Spleen (tissue), 11 donors: Measurements from ENCODE around the gene FEM1B. TPM values are rescaled to one million over a fixed set of nuclear protein-coding genes. Genes with fewer than 3 reads are reported as not detected.

ENCODE experiments used
- DNase-seq: peaks from one replicate; pipeline ENCODE4 v3.0.0-alpha.2; 2020
- H3K27ac ChIP-seq, 8 donors: fragments of 200-600 bp; sonication (generic) in 7 of 8; 1 replicate in 4 of 8; 2 replicates in 4 of 8; pipeline versions ENCODE4 v1.5.0 to v1.8.0; 2016 to 2021; ENCODE audit warnings: inconsistent platforms in 4 of 8, mild to moderate bottlenecking in 4 of 8, moderate library complexity in 1 of 8
- H3K27me3 ChIP-seq, 7 donors: fragments of 200-600 bp; sonication (generic) in 6 of 7; replicated peaks in 1 of 7; 1 replicate in 4 of 7; 2 replicates in 3 of 7; pipeline versions ENCODE4 v1.5.0 to v1.8.0; 2016 to 2021; ENCODE audit warnings: inconsistent platforms in 3 of 7, mild to moderate bottlenecking in 1 of 7
- H3K36me3 ChIP-seq, 6 donors: fragments of 200-600 bp; sonication (generic) in 5 of 6; 1 replicate in 4 of 6; 2 replicates in 2 of 6; pipeline versions ENCODE4 v1.5.0 to v1.8.0; 2016 to 2021; ENCODE audit warnings: inconsistent platforms in 2 of 6
- H3K4me1 ChIP-seq, 6 donors: fragments of 200-600 bp; sonication (generic) in 5 of 6; 1 replicate in 3 of 6; 2 replicates in 3 of 6; pipeline versions ENCODE4 v1.5.0 to v1.8.0; 2016 to 2021; ENCODE audit warnings: inconsistent platforms in 3 of 6
- H3K4me3 ChIP-seq, 8 donors: fragments of 200-600 bp; sonication (generic) in 7 of 8; 1 replicate in 4 of 8; 2 replicates in 4 of 8; pipeline versions ENCODE4 v1.5.0 to v1.8.0; 2016 to 2021; ENCODE audit warnings: inconsistent platforms in 4 of 8, mild to moderate bottlenecking in 4 of 8, moderate library complexity in 2 of 8
- H3K9me3 ChIP-seq, 8 donors: fragments of 200-600 bp; sonication (generic) in 7 of 8; 1 replicate in 4 of 8; 2 replicates in 4 of 8; pipeline versions ENCODE4 v1.5.0 to v1.8.0; 2016 to 2021; ENCODE audit warnings: inconsistent platforms in 4 of 8
- POLR2A ChIP-seq, 3 donors: fragments of 450-650 bp; IDR thresholded peaks; one replicate each; pipeline ENCODE4 v1.5.1; 2017; ENCODE audit warnings: antibody characterized with exemption in 3 of 3, mild to moderate bottlenecking in 1 of 3
- POLR2AphosphoS5 ChIP-seq, 3 donors: sonication (generic); formaldehyde crosslinking; IDR thresholded peaks; one replicate each; pipeline ENCODE4 v1.5.1; 2017; ENCODE audit warnings: antibody characterized with exemption in 3 of 3
- WGBS, 5 donors: extraction: QIAGEN DNeasy Blood & Tissue Kit in 3 of 5; methylation state at CpG; one replicate each; pipeline versions ENCODE4 v1.1.5 to v1.1.7; 2013 to 2018; 5-methylcytosine and 5-hydroxymethylcytosine counted together
- intact Hi-C: fragments of 100-400 bp; cut with DNase I; formaldehyde crosslinking; loops from one replicate; pipeline ENCODE4 v1.15.0; 2023; ENCODE audit warnings: low total_unique reads
- polyA plus RNA-seq, 3 donors: library from polyadenylated mRNA; stranded (reverse); fragments of 200-250 nt; gene quantifications; one replicate each; pipeline ENCODE4 v1.2.1, GENCODE V29; 2013
- total RNA-seq, 7 donors: library from RNA; depleted of rRNA in 3 of 7; stranded (reverse); fragments of >200 nt in 3 of 7; fragmentation: NEBNext Ultra II Directional in 4 of 7; extraction: Animal tissue kit (Norgen Biotek cat#: 25700) in 4 of 7; gene quantifications; one replicate each; pipeline versions ENCODE4 v1.1.0 to v1.2.1, GENCODE V29; 2016 to 2021
- TF ChIP-seq, protein P1 (sequence below), 11 experiments: fragments of 200-600 bp in 7 of 11; fragments of 450-650 bp in 4 of 11; sonication (generic) in 4 of 11; IDR thresholded peaks in 8 of 11; conservative IDR thresholded peaks in 3 of 11; 1 replicate in 7 of 11; 2 replicates in 4 of 11; pipeline versions ENCODE4 v1.4.0 to v1.8.0; 2016 to 2021; ENCODE audit warnings: antibody characterized with exemption in 11 of 11, inconsistent platforms in 4 of 11, mild to moderate bottlenecking in 1 of 11
- donor health status: healthy with polysubstance abuse.
- donor health status: DM: no; HTN: no; CAD: no; lungs with moderate emphysema.
- donor health status: DM: no; HTN: no; CAD: no.
- donor health status: Bipolar disorder and iron deficiency.
- donor health status: healthy.
- donor health status: DM: no; HTN: no; CAD: no.
- donor health status: DM: yes; HTN: yes; CAD: no.

The FEM1B gene
- total and polyA plus RNA-seq, 10 donors, result 6.2 to 63.5 (median 44.9) TPM

- 76 to 85% (median 80%) methylated on average over 2 of the region's 2 CpGs for WGBS, 5 donors
- H3K9me3 ChIP-seq, result no peaks in the 10 kb centered on the region
- H3K36me3 ChIP-seq, result peaks cover 0 to 70% (median 26%) of the 10 kb centered on the region in 6 donors
- TF ChIP-seq, protein P1, sequence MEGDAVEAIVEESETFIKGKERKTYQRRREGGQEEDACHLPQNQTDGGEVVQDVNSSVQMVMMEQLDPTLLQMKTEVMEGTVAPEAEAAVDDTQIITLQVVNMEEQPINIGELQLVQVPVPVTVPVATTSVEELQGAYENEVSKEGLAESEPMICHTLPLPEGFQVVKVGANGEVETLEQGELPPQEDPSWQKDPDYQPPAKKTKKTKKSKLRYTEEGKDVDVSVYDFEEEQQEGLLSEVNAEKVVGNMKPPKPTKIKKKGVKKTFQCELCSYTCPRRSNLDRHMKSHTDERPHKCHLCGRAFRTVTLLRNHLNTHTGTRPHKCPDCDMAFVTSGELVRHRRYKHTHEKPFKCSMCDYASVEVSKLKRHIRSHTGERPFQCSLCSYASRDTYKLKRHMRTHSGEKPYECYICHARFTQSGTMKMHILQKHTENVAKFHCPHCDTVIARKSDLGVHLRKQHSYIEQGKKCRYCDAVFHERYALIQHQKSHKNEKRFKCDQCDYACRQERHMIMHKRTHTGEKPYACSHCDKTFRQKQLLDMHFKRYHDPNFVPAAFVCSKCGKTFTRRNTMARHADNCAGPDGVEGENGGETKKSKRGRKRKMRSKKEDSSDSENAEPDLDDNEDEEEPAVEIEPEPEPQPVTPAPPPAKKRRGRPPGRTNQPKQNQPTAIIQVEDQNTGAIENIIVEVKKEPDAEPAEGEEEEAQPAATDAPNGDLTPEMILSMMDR (IDR thresholded peaks at IDR 0.05 in 8 of 11, conservative IDR thresholded peaks at IDR 0.05 in 3 of 11), result no peak
- no peak for TF ChIP-seq POLR2A (IDR thresholded peaks at IDR 0.05)
- TF ChIP-seq POLR2AphosphoS5 (IDR thresholded peaks at IDR 0.05), result no peak
- no peak overlapping the region for H3K27ac ChIP-seq
- no peaks in the 10 kb centered on the region for H3K27me3 ChIP-seq
- intact Hi-C loops, result no loop called here
- no peak for DNase-seq
- peaks cover 16 to 94% (median 64%) of the 10 kb centered on the region in 6 donors for H3K4me1 ChIP-seq
- no peak overlapping the region for H3K4me3 ChIP-seq
Measured at GRCh38 chr15:68289057-68289456, 11.5 kb downstream of the FEM1B start.

DNA sequence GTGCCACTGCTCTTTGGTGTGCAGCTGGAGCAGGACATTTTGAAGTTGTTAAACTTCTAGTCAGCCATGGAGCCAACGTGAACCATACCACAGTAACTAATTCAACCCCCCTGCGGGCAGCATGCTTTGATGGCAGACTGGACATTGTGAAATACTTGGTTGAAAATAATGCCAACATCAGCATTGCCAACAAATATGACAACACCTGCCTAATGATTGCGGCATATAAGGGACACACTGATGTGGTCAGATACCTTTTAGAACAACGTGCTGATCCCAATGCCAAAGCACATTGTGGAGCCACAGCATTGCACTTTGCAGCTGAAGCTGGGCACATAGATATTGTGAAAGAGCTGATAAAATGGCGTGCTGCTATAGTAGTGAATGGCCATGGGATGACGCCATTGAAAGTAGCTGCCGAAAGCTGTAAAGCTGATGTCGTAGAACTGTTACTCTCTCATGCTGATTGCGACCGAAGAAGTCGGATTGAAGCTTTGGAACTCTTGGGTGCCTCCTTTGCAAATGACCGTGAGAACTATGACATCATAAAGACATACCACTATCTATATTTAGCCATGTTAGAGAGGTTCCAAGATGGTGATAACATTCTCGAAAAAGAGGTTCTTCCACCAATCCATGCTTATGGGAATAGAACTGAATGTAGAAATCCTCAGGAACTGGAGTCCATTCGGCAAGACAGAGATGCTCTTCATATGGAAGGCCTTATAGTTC, 12.2 kb downstream of the FEM1B start:
- no peak overlapping the region for H3K4me3 ChIP-seq
- peaks cover 0 to 66% (median 24%) of the 10 kb centered on the region in 6 donors for H3K36me3 ChIP-seq
- intact Hi-C loops, result no loop called here
- 86 to 97% (median 90%) methylated on average over 14 of the region's 14 CpGs for WGBS, 5 donors
- no peaks in the 10 kb centered on the region for H3K9me3 ChIP-seq
- no peaks in the 10 kb centered on the region for H3K27me3 ChIP-seq
- DNase-seq, result peak; percentile 19
- H3K27ac ChIP-seq, result no peak overlapping the region
- H3K4me1 ChIP-seq, result peaks cover 16 to 94% (median 60%) of the 10 kb centered on the region in 6 donors
- TF ChIP-seq POLR2A (IDR thresholded peaks at IDR 0.05) (no peak), POLR2AphosphoS5 (IDR thresholded peaks at IDR 0.05) (peak in 1 of 3 donors; percentile 17)

DNA sequence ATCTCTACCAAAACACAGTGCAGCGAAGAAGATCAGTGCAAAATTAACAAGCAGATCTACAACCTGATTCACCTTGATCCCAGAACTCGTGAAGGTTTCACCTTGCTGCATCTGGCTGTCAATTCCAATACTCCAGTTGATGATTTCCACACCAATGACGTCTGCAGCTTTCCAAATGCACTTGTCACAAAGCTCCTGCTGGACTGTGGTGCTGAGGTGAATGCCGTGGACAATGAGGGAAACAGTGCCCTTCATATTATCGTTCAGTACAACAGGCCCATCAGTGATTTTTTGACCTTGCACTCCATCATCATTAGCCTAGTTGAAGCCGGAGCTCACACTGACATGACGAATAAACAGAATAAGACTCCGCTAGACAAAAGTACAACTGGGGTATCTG, 13.2 kb downstream of the FEM1B start:
- no peaks in the 10 kb centered on the region for H3K9me3 ChIP-seq
- peaks cover 7 to 94% (median 55%) of the 10 kb centered on the region in 6 donors for H3K4me1 ChIP-seq
- H3K4me3 ChIP-seq, result no peak overlapping the region
- no peak for DNase-seq
- peaks cover 0 to 61% (median 23%) of the 10 kb centered on the region in 6 donors for H3K36me3 ChIP-seq
- no peak overlapping the region for H3K27ac ChIP-seq
- H3K27me3 ChIP-seq, result no peaks in the 10 kb centered on the region
- 81 to 93% (median 90%) methylated on average over 8 of the region's 8 CpGs for WGBS, 5 donors
- TF ChIP-seq POLR2A (IDR thresholded peaks at IDR 0.05), result no peak
- TF ChIP-seq, protein P1 (IDR thresholded peaks at IDR 0.05 in 8 of 11, conservative IDR thresholded peaks at IDR 0.05 in 3 of 11), result no peak
- no peak for TF ChIP-seq POLR2AphosphoS5 (IDR thresholded peaks at IDR 0.05)
- intact Hi-C loops, result no loop called here

- intact Hi-C loops, result no loop called here
- H3K36me3 ChIP-seq, result peaks cover 0 to 67% (median 23%) of the 10 kb centered on the region in 6 donors
- TF ChIP-seq, protein P1 (IDR thresholded peaks at IDR 0.05 in 8 of 11, conservative IDR thresholded peaks at IDR 0.05 in 3 of 11), result no peak
- TF ChIP-seq POLR2AphosphoS5 (IDR thresholded peaks at IDR 0.05), result no peak
- no peak for TF ChIP-seq POLR2A (IDR thresholded peaks at IDR 0.05)
- no peak overlapping the region for H3K27ac ChIP-seq
- H3K27me3 ChIP-seq, result no peaks in the 10 kb centered on the region
- H3K4me3 ChIP-seq, result no peak overlapping the region
- H3K9me3 ChIP-seq, result no peaks in the 10 kb centered on the region
- peaks cover 7 to 84% (median 47%) of the 10 kb centered on the region in 6 donors for H3K4me1 ChIP-seq
- no peak for DNase-seq
Measured at GRCh38 chr15:68292157-68292781, 14.7 kb downstream of the FEM1B start.
